Activated CD8-positive, alpha-beta memory T cell treated with anti-CD3 and anti-CD28 coated beads for 24 hours (primary cell): Measurements from ENCODE around the gene KCNK10.

Experiments
- DNase-seq: peaks from one replicate; pipeline ENCODE4 v3.0.0-alpha.2; 2020

Gene KCNK10

GRCh38 chr14:88323086-88323522 is at the start of gene KCNK10:
KCNK10 (minus strand) TSS chr14:88323269; CDS start chr14:88322798, 471 bp downstream.
- no peak for DNase-seq

- no peak for DNase-seq
Observed at GRCh38 chr14:88369496-88369895, 46.4 kb upstream of the KCNK10 start.

- no peak for DNase-seq
Observed at GRCh38 chr14:88364710-88365413, 41.8 kb upstream of the KCNK10 start.

GRCh38 chr14:88363644-88364043 is 40.6 kb upstream of the KCNK10 start:
- no peak for DNase-seq

- DNase-seq = no peak
Observed at GRCh38 chr14:88359500-88359899, 36.4 kb upstream of the KCNK10 start.

GRCh38 chr14:88354358-88354757 is 31.3 kb upstream of the KCNK10 start:
- no peak for DNase-seq

- no peak for DNase-seq
Observed at GRCh38 chr14:88352698-88353097, 29.6 kb upstream of the KCNK10 start.

GRCh38 chr14:88351966-88352691 is 29.1 kb upstream of the KCNK10 start:
- no peak for DNase-seq

GRCh38 chr14:88348546-88348945 is 25.5 kb upstream of the KCNK10 start:
- no peak for DNase-seq

GRCh38 chr14:88346048-88346639 is 23.1 kb upstream of the KCNK10 start:
- DNase-seq = no peak

- no peak for DNase-seq
Observed at GRCh38 chr14:88342980-88343379, 19.9 kb upstream of the KCNK10 start.

- DNase-seq = no peak
Observed at GRCh38 chr14:88340357-88340756, 17.3 kb upstream of the KCNK10 start.

- no peak for DNase-seq
Observed at GRCh38 chr14:88333036-88333435, 10.0 kb upstream of the KCNK10 start.

- no peak for DNase-seq
Observed at GRCh38 chr14:88327497-88327896, 4.4 kb upstream of the KCNK10 start.

- no peak for DNase-seq
Observed at GRCh38 chr14:88326352-88327103, 3.5 kb upstream of the KCNK10 start.

- no peak for DNase-seq
Observed at GRCh38 chr14:88325883-88326282, 2.8 kb upstream of the KCNK10 start.

- DNase-seq = no peak
Observed at GRCh38 chr14:88324930-88325329, 1.9 kb upstream of the KCNK10 start.

- no peak for DNase-seq
Observed at GRCh38 chr14:88324491-88324890, 1.4 kb upstream of the KCNK10 start.

GRCh38 chr14:88323523-88324199 is 592 bp upstream of the KCNK10 start:
- no peak for DNase-seq

- DNase-seq = no peak
Observed at GRCh38 chr14:88322504-88323085, 474 bp downstream of the KCNK10 start.

GRCh38 chr14:88321692-88322503 is 1.2 kb downstream of the KCNK10 start:
- no peak for DNase-seq
